Glutamatergic neuron (in vitro differentiated cells): ENCODE measurements around the gene CCR7. TPM values are rescaled to one million over a fixed set of nuclear protein-coding genes. Genes with fewer than 3 reads are reported as not detected.

ENCODE experiments used
- total RNA-seq: library from RNA; stranded (reverse); fragmentation: NEBNext Ultra II Directional; extraction: Animal tissue kit (Norgen Biotek cat#: 25700); gene quantifications from one replicate; pipeline ENCODE4 v1.2.1, GENCODE V29; 2021; ENCODE audit not compliant: unreplicated experiment

Gene CCR7
- total RNA-seq, 1 donor from 2014 or later, result not detected

Other genes with a start within 250 kb of the CCR7 start
- not detected for gene GJD3, start 200.7 kb downstream of the CCR7 start, total RNA-seq
- gene TOP2A, start 147.6 kb downstream of the CCR7 start, total RNA-seq, result 32.4 TPM
- 1.9 TPM for gene IGFBP4, start 122.0 kb downstream of the CCR7 start, total RNA-seq
- gene TNS4, start 63.8 kb downstream of the CCR7 start, total RNA-seq, result not detected
- 207 TPM for gene SMARCE1, start 82.3 kb upstream of the CCR7 start, total RNA-seq
- gene KRT222, start 99.7 kb upstream of the CCR7 start, total RNA-seq, result 1.3 TPM
- not detected for gene KRT24, start 138.3 kb upstream of the CCR7 start, total RNA-seq
- gene KRT25, start 189.9 kb upstream of the CCR7 start, total RNA-seq, result not detected
- not detected for gene KRT26, start 206.7 kb upstream of the CCR7 start, total RNA-seq
- gene KRT27, start 217.1 kb upstream of the CCR7 start, total RNA-seq, result not detected
- gene KRT28, start 234.5 kb upstream of the CCR7 start, total RNA-seq, result not detected